Measurements from ENCODE around the gene P2RX7.

DNA sequence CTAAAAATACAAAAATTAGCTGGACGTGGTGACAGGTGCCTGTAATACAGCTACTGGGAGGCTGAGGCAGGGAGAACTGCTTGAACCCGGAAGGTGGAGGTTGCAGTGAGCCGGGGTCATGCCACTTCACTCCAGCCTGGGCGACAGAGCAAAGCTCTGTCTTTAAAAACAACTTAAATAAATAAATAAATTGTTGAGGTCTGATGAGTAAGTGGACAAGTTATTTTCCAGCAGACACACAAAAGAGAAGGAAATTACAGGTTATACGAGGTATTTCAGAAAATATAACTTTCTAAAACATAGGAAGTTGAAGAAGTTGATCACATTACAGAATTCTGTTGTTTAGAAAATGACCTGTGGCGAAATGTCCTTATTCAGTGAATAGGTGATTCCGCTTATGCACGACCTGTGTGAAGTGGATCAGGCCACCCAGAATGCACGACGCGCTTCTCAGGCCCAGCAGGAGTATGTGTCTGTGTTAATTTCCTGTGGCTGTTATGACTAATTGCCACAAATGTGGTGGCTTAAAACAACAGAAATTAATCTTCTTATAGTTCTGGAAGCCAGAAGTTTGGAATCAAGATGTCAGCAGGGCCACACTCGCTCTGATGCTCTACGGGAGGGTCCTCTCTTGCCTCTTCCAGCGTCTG lies 38.1 kb downstream of the P2RX7 start:
- TF ChIP-seq, protein P1, sequence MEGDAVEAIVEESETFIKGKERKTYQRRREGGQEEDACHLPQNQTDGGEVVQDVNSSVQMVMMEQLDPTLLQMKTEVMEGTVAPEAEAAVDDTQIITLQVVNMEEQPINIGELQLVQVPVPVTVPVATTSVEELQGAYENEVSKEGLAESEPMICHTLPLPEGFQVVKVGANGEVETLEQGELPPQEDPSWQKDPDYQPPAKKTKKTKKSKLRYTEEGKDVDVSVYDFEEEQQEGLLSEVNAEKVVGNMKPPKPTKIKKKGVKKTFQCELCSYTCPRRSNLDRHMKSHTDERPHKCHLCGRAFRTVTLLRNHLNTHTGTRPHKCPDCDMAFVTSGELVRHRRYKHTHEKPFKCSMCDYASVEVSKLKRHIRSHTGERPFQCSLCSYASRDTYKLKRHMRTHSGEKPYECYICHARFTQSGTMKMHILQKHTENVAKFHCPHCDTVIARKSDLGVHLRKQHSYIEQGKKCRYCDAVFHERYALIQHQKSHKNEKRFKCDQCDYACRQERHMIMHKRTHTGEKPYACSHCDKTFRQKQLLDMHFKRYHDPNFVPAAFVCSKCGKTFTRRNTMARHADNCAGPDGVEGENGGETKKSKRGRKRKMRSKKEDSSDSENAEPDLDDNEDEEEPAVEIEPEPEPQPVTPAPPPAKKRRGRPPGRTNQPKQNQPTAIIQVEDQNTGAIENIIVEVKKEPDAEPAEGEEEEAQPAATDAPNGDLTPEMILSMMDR (IDR thresholded peaks at IDR 0.05): no peak
- TF ChIP-seq POLR2A (IDR thresholded peaks at IDR 0.05): no peak

All from adrenal gland (tissue), 5 donors.